H1 (cell line): ENCODE data around the gene PSMA5. TPM values are rescaled to one million over a fixed set of nuclear protein-coding genes. Genes with fewer than 3 reads are reported as not detected.

Experiments
- ASH2L ChIP-seq: fragments of 200-600, 300-600 bp; sonication (generic); IDR thresholded peaks from one replicate; pipeline ENCODE4 v1.7.1; 2017; ENCODE audit warnings: low read length
- CEBPB ChIP-seq: IDR thresholded peaks from 2 replicates; pipeline ENCODE4 v1.6.1; 2012; ENCODE audit warnings: low read depth, low read length
- CTBP2 ChIP-seq: IDR thresholded peaks from 2 replicates; pipeline ENCODE4 v1.7.0; 2011; ENCODE audit warnings: borderline replicate concordance, mild to moderate bottlenecking, moderate library complexity, mixed read lengths, low read length; ENCODE audit not compliant: insufficient read depth, insufficient read length
- EGR1 ChIP-seq: IDR thresholded peaks from 2 replicates; pipeline ENCODE4 v1.6.1; 2011; ENCODE audit warnings: low read depth, low read length, borderline replicate concordance
- polyA plus RNA-seq, 7 experiments: library from polyadenylated mRNA; depleted of rRNA in 3 of 7; stranded (reverse) in 5 of 7; unstranded in 2 of 7; fragments of >200 nt in 5 of 7; fragments of 200-250 nt in 2 of 7; gene quantifications; 1 replicate in 5 of 7; 2 replicates in 1 of 7; 4 replicates in 1 of 7; pipeline versions ENCODE4 v1.2.1 to v1.2.3, GENCODE V29; 2011 to 2013; ENCODE audit warnings: missing spikeins in 2 of 7, mixed read lengths in 2 of 7
- total RNA-seq: library from RNA; stranded (reverse); fragmentation: NEBNext Ultra II Directional; extraction: Animal tissue kit (Norgen Biotek cat#: 25700); gene quantifications from 2 replicates; pipeline ENCODE4 v1.2.1, GENCODE V29; 2021

PSMA5 gene
- total and polyA plus RNA-seq, 2 of the 8 experiments (the other 6 are each of a cell fraction or from before 2014, with no cell fraction given), result 140 to 166 TPM

DNA sequence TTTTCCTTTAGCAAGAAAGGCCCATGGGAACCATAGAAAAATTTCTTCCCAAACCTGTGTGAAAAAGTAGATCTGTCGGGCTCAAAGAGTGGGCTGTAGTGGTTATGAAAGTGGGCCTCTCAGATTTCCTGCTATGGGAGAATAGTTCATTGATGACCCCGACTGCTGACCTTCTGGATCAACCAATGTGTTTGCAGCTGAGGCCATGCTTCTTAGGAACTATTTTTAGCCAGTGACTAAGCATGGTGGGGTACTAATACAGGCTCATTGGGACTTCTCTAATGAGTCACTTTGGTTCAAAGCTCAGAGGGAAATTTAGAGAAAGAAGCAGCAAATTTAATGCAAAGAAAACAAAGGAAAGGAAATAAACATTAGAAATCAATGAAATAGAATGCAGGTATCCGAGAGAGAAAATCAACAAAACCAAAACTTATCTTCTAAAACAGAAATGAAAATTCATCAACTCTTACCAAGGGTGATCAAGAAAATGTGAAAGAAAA, 12.6 kb upstream of the PSMA5 start (continued):
- TF ChIP-seq CTBP2, result no peak
- TF ChIP-seq EGR1, result no peak
- no peak for TF ChIP-seq CEBPB
- TF ChIP-seq ASH2L, result no peak
